ENCODE data around the gene CLEC16A. TPM values are rescaled to one million over a fixed set of nuclear protein-coding genes. Genes with fewer than 3 reads are reported as not detected.

CLEC16A gene
- total RNA-seq, 4 donors from 2014 or later: 19.9 to 38.3 (median 35.0) TPM

DNA sequence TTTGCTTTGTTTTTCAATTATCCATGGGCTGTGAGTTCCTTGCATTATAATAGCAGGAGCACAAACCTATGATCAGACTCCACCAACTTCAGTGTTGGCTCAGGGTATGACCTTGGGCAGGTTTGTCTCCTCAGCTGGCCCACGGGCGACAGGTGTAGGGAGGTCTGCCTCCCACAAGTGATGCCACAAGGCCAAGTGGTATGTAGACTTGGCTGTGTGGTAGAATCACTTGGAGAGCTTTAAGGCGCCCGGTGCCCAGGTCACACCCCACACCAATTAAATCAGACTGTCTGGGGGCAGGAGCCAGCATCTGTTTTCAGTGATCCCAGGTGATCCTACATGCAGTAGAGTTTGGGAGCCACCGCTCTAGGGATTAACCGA is 153.4 kb downstream of the CLEC16A start:
- Histone ChIP-seq H3K4me1 (peaks cover 0 to 67% (median 24%) of the 10 kb centered on the region in 3 donors), H3K36me3 (no peaks in the 10 kb centered on the region), H3K27me3 (no peaks in the 10 kb centered on the region), H3K9me3 (no peaks in the 10 kb centered on the region), H3K4me3 (no peak overlapping the region), H3K27ac (no peak overlapping the region)
- WGBS, 2 donors (ENCODE audit: low coverage in 1 of 2): no CpG with 5 or more reads among the region's 6 CpGs
- TF ChIP-seq POLR2AphosphoS5 (IDR thresholded peaks at IDR 0.05) (no peak), POLR2A (IDR thresholded peaks at IDR 0.05) (no peak), EP300 (IDR thresholded peaks at IDR 0.05) (no peak)
- TF ChIP-seq, protein P1, sequence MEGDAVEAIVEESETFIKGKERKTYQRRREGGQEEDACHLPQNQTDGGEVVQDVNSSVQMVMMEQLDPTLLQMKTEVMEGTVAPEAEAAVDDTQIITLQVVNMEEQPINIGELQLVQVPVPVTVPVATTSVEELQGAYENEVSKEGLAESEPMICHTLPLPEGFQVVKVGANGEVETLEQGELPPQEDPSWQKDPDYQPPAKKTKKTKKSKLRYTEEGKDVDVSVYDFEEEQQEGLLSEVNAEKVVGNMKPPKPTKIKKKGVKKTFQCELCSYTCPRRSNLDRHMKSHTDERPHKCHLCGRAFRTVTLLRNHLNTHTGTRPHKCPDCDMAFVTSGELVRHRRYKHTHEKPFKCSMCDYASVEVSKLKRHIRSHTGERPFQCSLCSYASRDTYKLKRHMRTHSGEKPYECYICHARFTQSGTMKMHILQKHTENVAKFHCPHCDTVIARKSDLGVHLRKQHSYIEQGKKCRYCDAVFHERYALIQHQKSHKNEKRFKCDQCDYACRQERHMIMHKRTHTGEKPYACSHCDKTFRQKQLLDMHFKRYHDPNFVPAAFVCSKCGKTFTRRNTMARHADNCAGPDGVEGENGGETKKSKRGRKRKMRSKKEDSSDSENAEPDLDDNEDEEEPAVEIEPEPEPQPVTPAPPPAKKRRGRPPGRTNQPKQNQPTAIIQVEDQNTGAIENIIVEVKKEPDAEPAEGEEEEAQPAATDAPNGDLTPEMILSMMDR (IDR thresholded peaks at IDR 0.05): no peak
- ATAC-seq: no peak

DNA sequence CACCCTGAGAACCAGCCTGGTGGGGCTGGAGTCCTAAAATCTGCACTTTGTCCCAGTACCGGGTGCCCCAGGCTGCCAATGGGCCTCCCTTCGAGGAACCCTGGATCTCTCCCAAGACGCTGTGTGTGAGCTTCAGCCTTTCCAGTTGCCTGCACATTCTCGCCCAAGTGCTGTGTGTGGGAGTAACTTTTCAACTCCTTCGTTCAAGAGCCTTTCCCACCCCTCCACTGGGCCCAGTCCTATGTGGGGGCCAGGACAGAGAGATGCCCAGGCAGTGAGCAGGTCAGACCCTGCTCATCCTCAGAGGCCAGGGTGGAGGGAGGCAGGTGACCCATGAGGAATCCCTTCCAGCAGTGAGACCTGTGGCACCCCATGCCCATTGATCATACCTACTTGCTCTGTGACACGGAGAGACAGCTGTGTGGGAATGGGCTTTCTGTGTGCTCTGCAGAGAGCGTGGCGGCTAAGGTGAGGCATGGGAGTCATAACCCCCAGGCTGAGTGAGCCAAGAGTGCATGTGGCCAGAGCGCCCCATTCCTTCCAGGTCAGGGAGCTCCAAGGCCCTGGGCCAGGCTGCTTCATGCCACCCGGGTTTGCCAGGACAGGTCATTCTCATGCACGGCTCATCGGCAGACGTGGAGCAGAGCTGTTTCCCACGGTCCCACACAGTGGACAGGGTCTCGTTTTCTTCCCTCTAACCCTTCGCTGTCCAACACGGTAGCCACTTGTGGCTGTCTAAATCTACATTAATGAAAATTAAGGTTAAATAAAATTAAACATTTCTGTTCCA is 154.4 kb downstream of the CLEC16A start:
- Histone ChIP-seq H3K4me1 (peaks cover 0 to 69% (median 24%) of the 10 kb centered on the region in 3 donors), H3K4me3 (no peak overlapping the region), H3K9me3 (no peaks in the 10 kb centered on the region), H3K27ac (peak overlapping the region in 1 of 4 donors; percentile 73), H3K27me3 (no peaks in the 10 kb centered on the region), H3K36me3 (no peaks in the 10 kb centered on the region)
- TF ChIP-seq, protein P1 (IDR thresholded peaks at IDR 0.05): no peak
- no peak for TF ChIP-seq EP300 (IDR thresholded peaks at IDR 0.05)
- no peak for TF ChIP-seq POLR2A (IDR thresholded peaks at IDR 0.05)
- TF ChIP-seq POLR2AphosphoS5 (IDR thresholded peaks at IDR 0.05): no peak
- no peak for ATAC-seq
- WGBS, 2 donors (ENCODE audit: low coverage in 1 of 2): 78 to 79% methylated on average over 5 to 8 of the region's 17 CpGs

DNA sequence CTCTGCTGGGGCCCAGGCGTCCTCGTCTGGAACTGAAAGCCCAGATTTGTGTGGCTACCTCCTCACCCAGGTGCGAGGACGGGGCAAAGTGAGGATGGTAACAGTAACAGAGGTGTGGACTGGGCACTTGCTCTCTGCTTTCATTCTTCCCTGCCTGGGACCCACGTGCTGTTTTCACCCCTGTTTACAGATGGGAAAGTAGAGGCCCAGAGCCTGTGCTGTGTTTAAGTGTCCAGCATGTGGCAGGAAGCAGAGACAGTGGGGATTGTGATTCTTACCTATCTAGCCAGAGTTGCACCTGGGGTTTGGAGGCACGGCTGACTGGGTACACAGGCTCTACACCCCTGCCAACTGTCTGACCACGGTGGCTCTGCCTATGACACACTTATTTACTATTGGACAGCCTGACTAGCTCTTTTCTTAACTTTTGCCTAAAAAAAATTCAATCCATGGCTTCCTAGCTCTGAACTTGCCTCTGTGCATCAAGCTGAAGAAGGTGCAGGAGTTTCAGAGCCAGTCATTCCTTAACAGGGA is 155.4 kb downstream of the CLEC16A start:
- ATAC-seq: peak; percentile 10
- H3K4me3 ChIP-seq: no peak overlapping the region
- TF ChIP-seq, protein P1 (IDR thresholded peaks at IDR 0.05): no peak
- TF ChIP-seq POLR2A (IDR thresholded peaks at IDR 0.05) (no peak), POLR2AphosphoS5 (IDR thresholded peaks at IDR 0.05) (no peak), EP300 (IDR thresholded peaks at IDR 0.05) (no peak)
- H3K27me3 ChIP-seq: no peaks in the 10 kb centered on the region
- 81 to 96% methylated on average over 4 to 5 of the region's 7 CpGs for WGBS, 2 donors (ENCODE audit: low coverage in 1 of 2)
- peak overlapping the region in 3 of 4 donors; percentile 73 to 78 (median 76) for H3K27ac ChIP-seq
- peaks cover 2 to 66% (median 20%) of the 10 kb centered on the region in 3 donors for H3K4me1 ChIP-seq
- H3K36me3 ChIP-seq: no peaks in the 10 kb centered on the region
- no peaks in the 10 kb centered on the region for H3K9me3 ChIP-seq

DNA sequence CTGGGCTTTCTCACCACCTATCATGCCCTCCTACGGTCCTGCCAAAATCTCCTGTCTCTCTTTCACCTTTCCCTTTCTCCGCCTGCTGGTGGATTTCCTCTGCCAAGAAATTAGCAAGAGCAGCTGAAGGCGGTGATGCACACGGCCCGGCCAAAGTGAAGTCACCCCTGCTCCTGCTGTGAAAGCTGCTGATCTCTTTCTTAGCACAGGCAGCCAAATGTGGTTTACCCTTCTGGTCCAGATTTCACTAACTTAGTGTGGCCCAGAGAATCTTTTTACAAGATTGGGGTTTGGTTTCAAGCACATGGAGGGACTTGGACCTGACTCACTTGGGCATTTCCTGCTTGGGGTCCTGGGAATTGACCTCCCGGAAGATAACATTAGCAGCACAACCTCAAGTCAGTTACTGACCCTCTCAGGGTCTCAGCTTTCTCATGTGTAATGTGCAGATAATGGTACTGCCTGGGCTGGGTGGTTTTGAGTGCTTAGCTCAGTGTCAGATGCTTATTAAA is 155.9 kb downstream of the CLEC16A start:
- no peaks in the 10 kb centered on the region for H3K9me3 ChIP-seq
- peak; percentile 54 for ATAC-seq
- H3K4me3 ChIP-seq: no peak overlapping the region
- no peaks in the 10 kb centered on the region for H3K27me3 ChIP-seq
- WGBS, 2 donors (ENCODE audit: low coverage in 1 of 2): 21 to 28% methylated on average over 6 of the region's 6 CpGs
- H3K36me3 ChIP-seq: no peaks in the 10 kb centered on the region
- TF ChIP-seq POLR2AphosphoS5 (IDR thresholded peaks at IDR 0.05): peak; percentile 81
- TF ChIP-seq, protein P1 (IDR thresholded peaks at IDR 0.05): peak in 3 of 4 experiments; percentile 39 to 65 (median 56)
- TF ChIP-seq EP300 (IDR thresholded peaks at IDR 0.05): no peak
- no peak for TF ChIP-seq POLR2A (IDR thresholded peaks at IDR 0.05)
- H3K27ac ChIP-seq: peak overlapping the region in 3 of 4 donors; percentile 73 to 78 (median 76)
- peaks cover 3 to 66% (median 23%) of the 10 kb centered on the region in 3 donors for H3K4me1 ChIP-seq

Data from gastroesophageal sphincter (tissue), 4 donors.